Neural cell (in vitro differentiated cells): ENCODE measurements around the gene PDLIM5. TPM values are rescaled to one million over a fixed set of nuclear protein-coding genes. Genes with fewer than 3 reads are reported as not detected.

Source experiments
- H2AFZ ChIP-seq: fragments of 200-600, 300-800 bp; sonication (generic), shearing (Covaris generic); 2 replicates; pipeline ENCODE4 v1.6.0; 2014; ENCODE audit warnings: low read depth, mild to moderate bottlenecking, antibody characterized with exemption, low read length, moderate library complexity
- H3F3A ChIP-seq: fragments of 200-600 bp; shearing (Covaris generic); 2 replicates; pipeline ENCODE4 v1.6.1; 2016; ENCODE audit warnings: mild to moderate bottlenecking, moderate library complexity, mixed read lengths, antibody characterized with exemption, low read length; ENCODE audit not compliant: insufficient read depth, poor library complexity, severe bottlenecking
- H3K27ac ChIP-seq: fragments of 200-600, 300-800 bp; sonication (generic), shearing (Covaris generic); 2 replicates; pipeline ENCODE4 v1.5.1; 2014; ENCODE audit warnings: mild to moderate bottlenecking, low read length, moderate library complexity
- H3K27me3 ChIP-seq: fragments of 300-800, 200-600 bp; sonication (generic), shearing (Covaris generic); 2 replicates; pipeline ENCODE4 v1.6.0; 2014; ENCODE audit warnings: mild to moderate bottlenecking, low read depth, low read length, moderate library complexity; ENCODE audit not compliant: insufficient read depth
- H3K36me3 ChIP-seq: fragments of 300-800, 200-600 bp; sonication (generic), shearing (Covaris generic); 2 replicates; pipeline ENCODE4 v1.5.1; 2014; ENCODE audit warnings: mild to moderate bottlenecking, antibody characterized with exemption, low read length, moderate library complexity; ENCODE audit not compliant: insufficient read depth
- H3K4me2 ChIP-seq: fragments of 300-800, 200-600 bp; sonication (generic), shearing (Covaris generic); 2 replicates; pipeline ENCODE4 v1.6.0; 2014; ENCODE audit warnings: mild to moderate bottlenecking, low read length
- H3K4me3 ChIP-seq: fragments of 300-800, 200-600 bp; sonication (generic), shearing (Covaris generic); 2 replicates; pipeline ENCODE4 v1.5.1; 2014; ENCODE audit warnings: mild to moderate bottlenecking, low read length, moderate library complexity
- H3K79me2 ChIP-seq: fragments of 200-600 bp; shearing (Covaris generic); replicated peaks from 2 replicates; pipeline ENCODE4 v1.6.0; 2014; ENCODE audit warnings: mild to moderate bottlenecking, low read length, moderate library complexity; ENCODE audit not compliant: insufficient read depth
- H3K9ac ChIP-seq: fragments of 300-800, 200-600 bp; sonication (generic), shearing (Covaris generic); 2 replicates; pipeline ENCODE4 v1.6.1; 2016; ENCODE audit warnings: mild to moderate bottlenecking, low read length, mixed read lengths
- H3K9me2 ChIP-seq: fragments of 200-600 bp; shearing (Covaris generic); 2 replicates; pipeline ENCODE4 v1.6.1; 2016; ENCODE audit warnings: mild to moderate bottlenecking, low read length, mixed read lengths; ENCODE audit not compliant: insufficient read depth
- H3K9me3 ChIP-seq: fragments of 200-600, 300-800 bp; sonication (generic), shearing (Covaris generic); 2 replicates; pipeline ENCODE4 v1.6.1; 2016; ENCODE audit warnings: mild to moderate bottlenecking, mixed run types, low read length, moderate library complexity, mixed read lengths
- H4K20me1 ChIP-seq: fragments of 200-600 bp; shearing (Covaris generic); 2 replicates; pipeline ENCODE4 v1.6.1; 2016; ENCODE audit warnings: mild to moderate bottlenecking, mixed run types; ENCODE audit not compliant: insufficient read depth
- EP300 ChIP-seq: fragments of 450-650 bp; conservative IDR thresholded peaks from 2 replicates; pipeline ENCODE4 v1.6.1; 2014; ENCODE audit warnings: antibody characterized with exemption, mild to moderate bottlenecking, moderate library complexity; ENCODE audit not compliant: poor library complexity, severe bottlenecking
- EZH2 ChIP-seq: fragments of 200-600, 300-800 bp; shearing (Covaris generic), sonication (generic); IDR thresholded peaks from 2 replicates; pipeline ENCODE4 v1.6.1; 2014; ENCODE audit warnings: antibody characterized with exemption, low read length, borderline replicate concordance, mild to moderate bottlenecking; ENCODE audit not compliant: insufficient read depth, poor library complexity, severe bottlenecking
- MXI1 ChIP-seq: fragments of 450-650 bp; conservative IDR thresholded peaks from 2 replicates; pipeline ENCODE4 v1.6.1; 2014; ENCODE audit warnings: antibody characterized with exemption, mild to moderate bottlenecking; ENCODE audit not compliant: poor library complexity, severe bottlenecking
- POLR2AphosphoS5 ChIP-seq: IDR thresholded peaks from 2 replicates; pipeline ENCODE4 v1.6.1; 2012
- RAD21 ChIP-seq: fragments of 450-650 bp; conservative IDR thresholded peaks from 2 replicates; pipeline ENCODE4 v1.6.1; 2014; ENCODE audit warnings: antibody characterized with exemption, mild to moderate bottlenecking, moderate library complexity
- SMC3 ChIP-seq: fragments of 450-650 bp; conservative IDR thresholded peaks from 2 replicates; pipeline ENCODE4 v1.6.1; 2014; ENCODE audit warnings: antibody characterized with exemption, mild to moderate bottlenecking, moderate library complexity; ENCODE audit not compliant: poor library complexity
- TAF1 ChIP-seq: IDR thresholded peaks from 2 replicates; pipeline ENCODE4 v1.6.1; 2012; ENCODE audit warnings: low read depth
- polyA plus RNA-seq: library from polyadenylated mRNA; depleted of rRNA; stranded (reverse); fragments of >200 nt; gene quantifications from 2 replicates; pipeline ENCODE4 v1.2.3, GENCODE V29; 2014
- TF ChIP-seq, protein P1 (sequence below): fragments of 450-650 bp; IDR thresholded peaks from 2 replicates; pipeline ENCODE4 v1.5.1; 2014; ENCODE audit warnings: antibody characterized with exemption, mild to moderate bottlenecking, moderate library complexity; ENCODE audit not compliant: poor library complexity, severe bottlenecking
- TF ChIP-seq, protein P2 (sequence below): IDR thresholded peaks from 2 replicates; pipeline ENCODE4 v1.6.1; 2012; ENCODE audit warnings: borderline replicate concordance

The PDLIM5 gene
- polyA plus RNA-seq, 1 donor from 2014 or later = 1.6 TPM

DNA sequence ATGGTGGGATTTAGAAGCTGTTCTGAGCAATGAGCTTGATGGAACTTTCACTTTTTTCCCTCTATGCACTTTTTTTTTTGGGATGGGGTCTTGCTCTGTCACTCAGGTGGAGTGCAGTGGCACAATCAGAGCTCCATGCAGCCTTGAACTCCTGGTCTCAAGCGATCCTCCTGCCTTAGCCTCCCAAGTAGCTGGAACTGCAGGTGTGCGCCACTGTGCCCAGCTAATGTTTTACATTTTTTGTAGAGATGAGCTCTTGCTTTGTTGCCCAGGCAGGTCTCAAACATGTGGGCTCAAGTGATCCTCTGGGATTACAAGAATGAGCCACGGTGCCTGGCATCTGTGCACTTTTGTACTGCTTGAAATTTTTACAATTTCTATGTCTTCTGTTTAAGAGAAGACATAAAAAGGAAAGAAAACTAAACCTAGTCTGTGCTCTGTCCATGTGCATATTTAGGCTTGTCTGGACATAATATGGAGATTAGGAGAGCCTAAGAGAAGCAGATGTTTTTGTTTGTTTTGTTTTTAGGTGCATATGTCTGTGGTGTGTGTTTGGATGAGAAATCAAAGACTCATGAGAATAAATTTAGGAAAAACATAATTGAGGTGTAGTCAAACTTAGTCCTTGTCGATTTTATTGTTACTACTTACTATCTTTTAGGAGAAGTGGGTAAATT, 16.5 kb downstream of the PDLIM5 start:
- H3K9me3 ChIP-seq = no peaks in the 10 kb centered on the region
- H3K9ac ChIP-seq = no peak overlapping the region
- H4K20me1 ChIP-seq = no peaks in the 10 kb centered on the region
- no peaks in the 10 kb centered on the region for H3K36me3 ChIP-seq
- H3K27ac ChIP-seq = no peak overlapping the region
- no peaks in the 10 kb centered on the region for H3F3A ChIP-seq
- no peak overlapping the region for H3K4me3 ChIP-seq
- H3K27me3 ChIP-seq = no peaks in the 10 kb centered on the region
- H2AFZ ChIP-seq = no peak overlapping the region
- no peak overlapping the region for H3K4me2 ChIP-seq
- TF ChIP-seq EZH2 (no peak), EP300 (no peak), MXI1 (no peak), POLR2AphosphoS5 (no peak), RAD21 (no peak), TAF1 (no peak), SMC3 (no peak)
- TF ChIP-seq, protein P1, sequence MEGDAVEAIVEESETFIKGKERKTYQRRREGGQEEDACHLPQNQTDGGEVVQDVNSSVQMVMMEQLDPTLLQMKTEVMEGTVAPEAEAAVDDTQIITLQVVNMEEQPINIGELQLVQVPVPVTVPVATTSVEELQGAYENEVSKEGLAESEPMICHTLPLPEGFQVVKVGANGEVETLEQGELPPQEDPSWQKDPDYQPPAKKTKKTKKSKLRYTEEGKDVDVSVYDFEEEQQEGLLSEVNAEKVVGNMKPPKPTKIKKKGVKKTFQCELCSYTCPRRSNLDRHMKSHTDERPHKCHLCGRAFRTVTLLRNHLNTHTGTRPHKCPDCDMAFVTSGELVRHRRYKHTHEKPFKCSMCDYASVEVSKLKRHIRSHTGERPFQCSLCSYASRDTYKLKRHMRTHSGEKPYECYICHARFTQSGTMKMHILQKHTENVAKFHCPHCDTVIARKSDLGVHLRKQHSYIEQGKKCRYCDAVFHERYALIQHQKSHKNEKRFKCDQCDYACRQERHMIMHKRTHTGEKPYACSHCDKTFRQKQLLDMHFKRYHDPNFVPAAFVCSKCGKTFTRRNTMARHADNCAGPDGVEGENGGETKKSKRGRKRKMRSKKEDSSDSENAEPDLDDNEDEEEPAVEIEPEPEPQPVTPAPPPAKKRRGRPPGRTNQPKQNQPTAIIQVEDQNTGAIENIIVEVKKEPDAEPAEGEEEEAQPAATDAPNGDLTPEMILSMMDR = no peak
- TF ChIP-seq, protein P2, sequence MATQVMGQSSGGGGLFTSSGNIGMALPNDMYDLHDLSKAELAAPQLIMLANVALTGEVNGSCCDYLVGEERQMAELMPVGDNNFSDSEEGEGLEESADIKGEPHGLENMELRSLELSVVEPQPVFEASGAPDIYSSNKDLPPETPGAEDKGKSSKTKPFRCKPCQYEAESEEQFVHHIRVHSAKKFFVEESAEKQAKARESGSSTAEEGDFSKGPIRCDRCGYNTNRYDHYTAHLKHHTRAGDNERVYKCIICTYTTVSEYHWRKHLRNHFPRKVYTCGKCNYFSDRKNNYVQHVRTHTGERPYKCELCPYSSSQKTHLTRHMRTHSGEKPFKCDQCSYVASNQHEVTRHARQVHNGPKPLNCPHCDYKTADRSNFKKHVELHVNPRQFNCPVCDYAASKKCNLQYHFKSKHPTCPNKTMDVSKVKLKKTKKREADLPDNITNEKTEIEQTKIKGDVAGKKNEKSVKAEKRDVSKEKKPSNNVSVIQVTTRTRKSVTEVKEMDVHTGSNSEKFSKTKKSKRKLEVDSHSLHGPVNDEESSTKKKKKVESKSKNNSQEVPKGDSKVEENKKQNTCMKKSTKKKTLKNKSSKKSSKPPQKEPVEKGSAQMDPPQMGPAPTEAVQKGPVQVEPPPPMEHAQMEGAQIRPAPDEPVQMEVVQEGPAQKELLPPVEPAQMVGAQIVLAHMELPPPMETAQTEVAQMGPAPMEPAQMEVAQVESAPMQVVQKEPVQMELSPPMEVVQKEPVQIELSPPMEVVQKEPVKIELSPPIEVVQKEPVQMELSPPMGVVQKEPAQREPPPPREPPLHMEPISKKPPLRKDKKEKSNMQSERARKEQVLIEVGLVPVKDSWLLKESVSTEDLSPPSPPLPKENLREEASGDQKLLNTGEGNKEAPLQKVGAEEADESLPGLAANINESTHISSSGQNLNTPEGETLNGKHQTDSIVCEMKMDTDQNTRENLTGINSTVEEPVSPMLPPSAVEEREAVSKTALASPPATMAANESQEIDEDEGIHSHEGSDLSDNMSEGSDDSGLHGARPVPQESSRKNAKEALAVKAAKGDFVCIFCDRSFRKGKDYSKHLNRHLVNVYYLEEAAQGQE = no peak
- no peaks in the 10 kb centered on the region for H3K79me2 ChIP-seq
- no peaks in the 10 kb centered on the region for H3K9me2 ChIP-seq

DNA sequence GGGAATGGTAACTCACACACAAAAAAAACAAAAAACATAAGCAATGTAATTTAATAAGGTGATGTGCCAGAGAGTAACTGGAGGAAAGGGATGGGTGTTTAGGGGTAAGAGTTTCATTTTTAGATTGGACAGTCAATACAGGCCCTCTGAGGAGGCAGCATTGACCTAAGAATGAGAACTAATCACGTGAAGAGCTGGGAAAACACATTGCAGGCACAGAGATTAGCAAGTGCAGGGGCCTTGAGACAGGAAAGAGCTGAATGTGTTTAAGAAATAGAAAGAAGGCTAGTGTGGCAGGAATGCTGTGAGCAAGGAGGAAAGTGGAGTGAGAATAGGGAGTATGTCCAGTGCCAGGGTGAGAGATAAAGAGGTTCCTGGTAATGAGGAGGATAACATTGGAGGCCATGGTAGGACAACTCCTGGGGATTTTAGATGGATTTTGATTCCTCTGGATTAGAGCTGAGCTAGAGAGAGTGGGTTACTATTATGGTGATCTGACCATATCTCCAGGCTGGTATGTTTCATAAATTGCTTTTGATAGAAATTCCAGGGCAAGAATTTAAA, 17.6 kb downstream of the PDLIM5 start:
- Histone ChIP-seq H3K36me3 (no peaks in the 10 kb centered on the region), H3K9me3 (no peaks in the 10 kb centered on the region), H3K79me2 (no peaks in the 10 kb centered on the region), H3K9ac (no peak overlapping the region), H2AFZ (no peak overlapping the region), H3F3A (no peaks in the 10 kb centered on the region), H3K4me2 (no peak overlapping the region), H3K9me2 (no peaks in the 10 kb centered on the region), H3K4me3 (no peak overlapping the region), H3K27ac (no peak overlapping the region), H3K27me3 (no peaks in the 10 kb centered on the region), H4K20me1 (no peaks in the 10 kb centered on the region)
- TF ChIP-seq RAD21 = no peak
- no peak for TF ChIP-seq EZH2
- TF ChIP-seq MXI1 = no peak
- no peak for TF ChIP-seq EP300
